C4-2B (cell line): ENCODE measurements around the gene RAPGEF6.

ENCODE experiments used
- CTCF ChIP-seq: fragments of 450-650 bp; conservative IDR thresholded peaks from 2 replicates; pipeline ENCODE4 v1.5.1; 2017; ENCODE audit warnings: mild to moderate bottlenecking
- ZFX ChIP-seq: fragments of 450-650 bp; IDR thresholded peaks from 2 replicates; pipeline ENCODE4 v1.6.1; 2017

DNA sequence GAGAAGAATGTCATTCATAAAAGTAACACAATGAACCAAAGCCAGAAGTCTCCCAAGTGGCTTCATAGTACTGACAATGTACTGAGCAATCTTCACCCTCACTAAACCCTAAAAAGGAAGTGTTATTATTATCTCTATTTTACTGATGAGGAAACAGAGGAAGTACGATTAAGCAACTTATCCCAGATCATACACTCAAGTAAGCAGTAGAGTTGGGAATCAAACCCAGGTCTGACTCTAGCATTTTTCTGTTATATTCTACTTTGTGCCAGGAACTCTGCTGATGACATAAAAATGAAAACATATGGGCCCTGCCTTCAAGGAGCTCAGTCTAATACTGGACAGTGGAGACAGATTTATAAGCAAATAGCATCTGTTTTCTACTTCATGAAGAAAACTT lies 109.2 kb downstream of the RAPGEF6 start:
- no peak for TF ChIP-seq CTCF
- no peak for TF ChIP-seq ZFX
